Neural progenitor cell (in vitro differentiated cells): Measurements from ENCODE around the gene BAAT. TPM values are rescaled to one million over a fixed set of nuclear protein-coding genes. Genes with fewer than 3 reads are reported as not detected.

Experiments used
- DNase-seq: peaks from one replicate; pipeline ENCODE4 v3.0.0-alpha.2; 2016; ENCODE audit warnings: low spot score
- H2AFZ ChIP-seq: fragments of 200-600 bp; sonication (generic); replicated peaks from 2 replicates; pipeline ENCODE4 v1.6.1; 2016; ENCODE audit warnings: antibody characterized with exemption
- H3F3A ChIP-seq: fragments of 200-600 bp; sonication (generic); 2 replicates; pipeline ENCODE4 v1.6.1; 2016; ENCODE audit warnings: antibody characterized with exemption, low read depth
- H3K27ac ChIP-seq: fragments of 200-600 bp; sonication (generic); 2 replicates; pipeline ENCODE4 v1.5.1; 2016; ENCODE audit warnings: mild to moderate bottlenecking
- H3K27me3 ChIP-seq: fragments of 200-600 bp; sonication (generic); 2 replicates; pipeline ENCODE4 v1.6.1; 2016; ENCODE audit warnings: mild to moderate bottlenecking, moderate library complexity
- H3K36me3 ChIP-seq: fragments of 200-600 bp; sonication (generic); 2 replicates; pipeline ENCODE4 v1.5.1; 2016
- H3K4me1 ChIP-seq: fragments of 200-600 bp; sonication (generic); 2 replicates; pipeline ENCODE4 v1.6.1; 2016; ENCODE audit warnings: mixed run types
- H3K4me2 ChIP-seq: fragments of 200-600 bp; sonication (generic); 2 replicates; pipeline ENCODE4 v1.6.1; 2016
- H3K4me3 ChIP-seq: fragments of 200-600 bp; sonication (generic); 2 replicates; pipeline ENCODE4 v1.5.1; 2016
- H3K79me2 ChIP-seq: fragments of 200-600 bp; sonication (generic); 2 replicates; pipeline ENCODE4 v1.6.1; 2016; ENCODE audit warnings: low read depth
- H3K9ac ChIP-seq: fragments of 200-600 bp; sonication (generic); 2 replicates; pipeline ENCODE4 v1.6.1; 2016
- H3K9me3 ChIP-seq: fragments of 200-600 bp; sonication (generic); 2 replicates; pipeline ENCODE4 v1.5.1; 2016; ENCODE audit warnings: low read depth
- H4K20me1 ChIP-seq: fragments of 200-600 bp; sonication (generic); 2 replicates; pipeline ENCODE4 v1.6.1; 2016; ENCODE audit warnings: low read depth
- H3K27ac Mint-ChIP-seq: 3 replicates; pipeline ENCODE4 v1.8.0; 2021; ENCODE audit warnings: mixed read lengths
- H3K27me3 Mint-ChIP-seq: 2 replicates; pipeline ENCODE4 v1.8.0; 2022; ENCODE audit warnings: low read depth, mild to moderate bottlenecking, inconsistent platforms, moderate library complexity, mixed read lengths; ENCODE audit not compliant: insufficient read depth
- H3K36me3 Mint-ChIP-seq: 3 replicates; pipeline ENCODE4 v1.8.0; 2021; ENCODE audit warnings: mixed read lengths
- H3K4me1 Mint-ChIP-seq: 3 replicates; pipeline ENCODE4 v1.8.0; 2021; ENCODE audit warnings: mixed read lengths
- H3K4me3 Mint-ChIP-seq: 3 replicates; pipeline ENCODE4 v1.8.0; 2021; ENCODE audit warnings: mild to moderate bottlenecking, moderate library complexity, mixed read lengths
- H3K9me3 Mint-ChIP-seq: 3 replicates; pipeline ENCODE4 v1.8.0; 2020; ENCODE audit warnings: mixed read lengths
- CTCF ChIP-seq: fragments of 200-600 bp; sonication (generic); IDR thresholded peaks from 2 replicates; pipeline ENCODE4 v1.5.1; 2017; ENCODE audit warnings: antibody characterized with exemption, mild to moderate bottlenecking
- EZH2 ChIP-seq: fragments of 200-600 bp; sonication (generic); IDR thresholded peaks from 2 replicates; pipeline ENCODE4 v1.6.1; 2017; ENCODE audit warnings: antibody characterized with exemption, mild to moderate bottlenecking, moderate library complexity
- EZH2phosphoT487 ChIP-seq: fragments of 200-600 bp; sonication (generic); IDR thresholded peaks from 2 replicates; pipeline ENCODE4 v1.6.1; 2017; ENCODE audit warnings: antibody characterized with exemption
- total RNA-seq: library from RNA; depleted of rRNA; stranded (reverse); fragments of >200 nt; gene quantifications from 2 replicates; pipeline ENCODE4 v1.2.3, GENCODE V29; 2015; ENCODE audit warnings: low replicate concordance

Gene BAAT
- total RNA-seq, 1 donor from 2014 or later, result 0.09 TPM

- TF ChIP-seq EZH2phosphoT487 (no peak), EZH2 (no peak), CTCF (no peak)
- Mint-ChIP-seq H3K4me1 (no peaks in the 10 kb centered on the region), H3K9me3 (no peaks in the 10 kb centered on the region), H3K27me3 (no peaks in the 10 kb centered on the region), H3K36me3 (no peaks in the 10 kb centered on the region), H3K27ac (no peak overlapping the region), H3K4me3 (no peak overlapping the region)
- no peaks in the 10 kb centered on the region for H3K9me3 ChIP-seq
- H3K4me3 ChIP-seq, result no peak overlapping the region
- DNase-seq, result no peak
- H3K4me2 ChIP-seq, result no peak overlapping the region
- H3K36me3 ChIP-seq, result no peaks in the 10 kb centered on the region
- no peaks in the 10 kb centered on the region for H3K4me1 ChIP-seq
- H2AFZ ChIP-seq, result no peak overlapping the region
- no peak overlapping the region for H3K9ac ChIP-seq
- H4K20me1 ChIP-seq, result no peaks in the 10 kb centered on the region
- no peaks in the 10 kb centered on the region for H3F3A ChIP-seq
- H3K27me3 ChIP-seq, result no peaks in the 10 kb centered on the region
- no peak overlapping the region for H3K27ac ChIP-seq
- no peaks in the 10 kb centered on the region for H3K79me2 ChIP-seq
These were observed 18.6 kb downstream of the BAAT start for GRCh38 chr9:101366038-101366756.

GRCh38 chr9:101365181-101365580 is 19.6 kb downstream of the BAAT start:
- Histone ChIP-seq H3K4me3 (no peak overlapping the region), H3K36me3 (no peaks in the 10 kb centered on the region), H3K27ac (no peak overlapping the region), H3K9ac (no peak overlapping the region), H2AFZ (no peak overlapping the region), H3K4me2 (no peak overlapping the region), H3F3A (no peaks in the 10 kb centered on the region), H3K4me1 (no peaks in the 10 kb centered on the region), H4K20me1 (no peaks in the 10 kb centered on the region), H3K27me3 (no peaks in the 10 kb centered on the region), H3K9me3 (no peaks in the 10 kb centered on the region), H3K79me2 (no peaks in the 10 kb centered on the region)
- no peaks in the 10 kb centered on the region for H3K9me3 Mint-ChIP-seq
- no peaks in the 10 kb centered on the region for H3K4me1 Mint-ChIP-seq
- H3K36me3 Mint-ChIP-seq, result no peaks in the 10 kb centered on the region
- no peak overlapping the region for H3K27ac Mint-ChIP-seq
- no peaks in the 10 kb centered on the region for H3K27me3 Mint-ChIP-seq
- TF ChIP-seq EZH2phosphoT487 (no peak), CTCF (no peak), EZH2 (no peak)
- no peak for DNase-seq
- no peak overlapping the region for H3K4me3 Mint-ChIP-seq

GRCh38 chr9:101362450-101362849 is 22.4 kb downstream of the BAAT start:
- H3K4me1 ChIP-seq, result no peaks in the 10 kb centered on the region
- no peaks in the 10 kb centered on the region for H3F3A ChIP-seq
- Mint-ChIP-seq H3K9me3 (no peaks in the 10 kb centered on the region), H3K27ac (no peak overlapping the region), H3K4me1 (no peaks in the 10 kb centered on the region), H3K36me3 (no peaks in the 10 kb centered on the region), H3K27me3 (no peaks in the 10 kb centered on the region), H3K4me3 (no peak overlapping the region)
- no peak for DNase-seq
- H3K4me2 ChIP-seq, result no peak overlapping the region
- H3K9ac ChIP-seq, result no peak overlapping the region
- H3K4me3 ChIP-seq, result no peak overlapping the region
- H3K9me3 ChIP-seq, result no peaks in the 10 kb centered on the region
- H3K79me2 ChIP-seq, result no peaks in the 10 kb centered on the region
- H3K27me3 ChIP-seq, result no peaks in the 10 kb centered on the region
- no peak overlapping the region for H3K27ac ChIP-seq
- no peak overlapping the region for H2AFZ ChIP-seq
- no peak for TF ChIP-seq EZH2phosphoT487
- no peak for TF ChIP-seq CTCF
- no peak for TF ChIP-seq EZH2
- H4K20me1 ChIP-seq, result no peaks in the 10 kb centered on the region
- H3K36me3 ChIP-seq, result no peaks in the 10 kb centered on the region
